Neural crest cell (in vitro differentiated cells): ENCODE results near the gene SLC1A3. TPM values are rescaled to one million over a fixed set of nuclear protein-coding genes. Genes with fewer than 3 reads are reported as not detected.

Source experiments
- DNase-seq: peaks from one replicate; pipeline ENCODE4 v3.0.0; 2021; ENCODE audit warnings: low read depth, mixed read lengths, low spot score
- H3K27ac Mint-ChIP-seq: one replicate; pipeline ENCODE4 v1.8.0; 2021; ENCODE audit warnings: mild to moderate bottlenecking, mixed read lengths; ENCODE audit not compliant: unreplicated experiment
- H3K27me3 Mint-ChIP-seq: 2 replicates; pipeline ENCODE4 v1.8.0; 2021; ENCODE audit warnings: low read depth, mild to moderate bottlenecking, mixed read lengths
- H3K36me3 Mint-ChIP-seq: 2 replicates; pipeline ENCODE4 v1.8.0; 2021; ENCODE audit warnings: low read depth, mild to moderate bottlenecking, mixed read lengths
- H3K4me1 Mint-ChIP-seq: 2 replicates; pipeline ENCODE4 v1.8.0; 2021; ENCODE audit warnings: mixed read lengths
- H3K4me3 Mint-ChIP-seq: one replicate; pipeline ENCODE4 v1.8.0; 2021; ENCODE audit warnings: mild to moderate bottlenecking, mixed read lengths
- H3K9me3 Mint-ChIP-seq: 2 replicates; pipeline ENCODE4 v1.8.0; 2021; ENCODE audit warnings: mixed read lengths
- total RNA-seq: library from RNA; stranded (reverse); gene quantifications from 2 replicates; pipeline ENCODE4 v1.2.1, GENCODE V29; 2021
- TF ChIP-seq, protein P1 (sequence below): fragments of 200-600 bp; sonication (generic); conservative IDR thresholded peaks from 2 replicates; pipeline ENCODE4 v1.5.0; 2021; ENCODE audit warnings: antibody characterized with exemption, mild to moderate bottlenecking

Gene SLC1A3
- total RNA-seq, 1 donor from 2014 or later = 26.5 TPM

DNA sequence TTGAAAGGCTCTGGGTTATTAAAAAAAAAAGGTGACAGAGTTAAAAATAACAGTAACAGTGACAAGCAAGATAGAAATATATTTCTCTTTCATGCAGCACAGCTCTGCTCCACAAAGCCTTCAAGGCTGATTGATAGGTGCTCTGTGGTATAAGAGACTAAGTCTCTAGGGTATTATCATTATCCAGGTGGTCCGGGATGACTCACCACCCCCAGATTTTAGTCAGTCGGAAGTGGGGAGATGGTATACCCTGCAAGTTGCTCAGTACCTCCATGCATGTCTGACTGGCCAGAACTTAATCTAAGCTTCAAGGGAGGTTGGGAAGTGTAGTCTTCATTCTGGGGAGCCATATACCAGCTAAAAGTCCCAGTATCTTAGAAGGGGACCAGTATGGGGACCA, 76.1 kb downstream of the SLC1A3 start:
- no peak for DNase-seq
- H3K4me3 Mint-ChIP-seq = no peak overlapping the region
- H3K9me3 Mint-ChIP-seq = no peaks in the 10 kb centered on the region
- H3K27me3 Mint-ChIP-seq = peaks cover 6% of the 10 kb centered on the region
- TF ChIP-seq, protein P1, sequence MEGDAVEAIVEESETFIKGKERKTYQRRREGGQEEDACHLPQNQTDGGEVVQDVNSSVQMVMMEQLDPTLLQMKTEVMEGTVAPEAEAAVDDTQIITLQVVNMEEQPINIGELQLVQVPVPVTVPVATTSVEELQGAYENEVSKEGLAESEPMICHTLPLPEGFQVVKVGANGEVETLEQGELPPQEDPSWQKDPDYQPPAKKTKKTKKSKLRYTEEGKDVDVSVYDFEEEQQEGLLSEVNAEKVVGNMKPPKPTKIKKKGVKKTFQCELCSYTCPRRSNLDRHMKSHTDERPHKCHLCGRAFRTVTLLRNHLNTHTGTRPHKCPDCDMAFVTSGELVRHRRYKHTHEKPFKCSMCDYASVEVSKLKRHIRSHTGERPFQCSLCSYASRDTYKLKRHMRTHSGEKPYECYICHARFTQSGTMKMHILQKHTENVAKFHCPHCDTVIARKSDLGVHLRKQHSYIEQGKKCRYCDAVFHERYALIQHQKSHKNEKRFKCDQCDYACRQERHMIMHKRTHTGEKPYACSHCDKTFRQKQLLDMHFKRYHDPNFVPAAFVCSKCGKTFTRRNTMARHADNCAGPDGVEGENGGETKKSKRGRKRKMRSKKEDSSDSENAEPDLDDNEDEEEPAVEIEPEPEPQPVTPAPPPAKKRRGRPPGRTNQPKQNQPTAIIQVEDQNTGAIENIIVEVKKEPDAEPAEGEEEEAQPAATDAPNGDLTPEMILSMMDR = no peak
- no peak overlapping the region for H3K27ac Mint-ChIP-seq
- H3K36me3 Mint-ChIP-seq = no peaks in the 10 kb centered on the region
- H3K4me1 Mint-ChIP-seq = peaks cover 12% of the 10 kb centered on the region

DNA sequence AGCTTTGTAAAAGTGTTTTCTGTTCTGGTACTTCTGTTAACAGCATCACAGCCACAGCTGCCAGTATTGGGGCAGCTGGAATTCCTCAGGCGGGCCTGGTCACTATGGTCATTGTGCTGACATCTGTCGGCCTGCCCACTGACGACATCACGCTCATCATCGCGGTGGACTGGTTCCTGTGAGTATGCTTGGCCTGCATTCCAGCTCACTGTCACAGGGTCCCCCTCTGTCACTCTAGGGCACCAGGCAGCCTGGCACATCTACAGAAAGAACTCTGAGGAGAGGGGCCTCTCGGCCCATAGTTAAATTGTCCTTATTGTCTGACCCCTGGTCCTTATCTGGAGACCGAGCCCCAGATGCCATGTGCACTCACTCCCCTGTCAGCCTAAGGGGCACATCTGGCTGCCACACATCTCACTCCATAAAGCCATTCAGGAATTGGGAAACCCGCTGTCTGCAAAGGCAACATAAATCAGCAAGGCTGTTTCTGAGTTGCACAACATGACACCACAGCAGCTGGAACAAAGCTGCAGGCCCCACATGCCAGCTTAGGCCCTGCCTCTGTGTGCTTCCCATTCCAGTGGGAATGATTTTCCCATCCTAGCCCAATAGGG, 77.5 kb downstream of the SLC1A3 start:
- Mint-ChIP-seq H3K27ac (no peak overlapping the region), H3K4me1 (no peaks in the 10 kb centered on the region), H3K36me3 (no peaks in the 10 kb centered on the region), H3K9me3 (no peaks in the 10 kb centered on the region), H3K4me3 (no peak overlapping the region), H3K27me3 (peaks cover 11% of the 10 kb centered on the region)
- TF ChIP-seq, protein P1 = no peak
- no peak for DNase-seq

DNA sequence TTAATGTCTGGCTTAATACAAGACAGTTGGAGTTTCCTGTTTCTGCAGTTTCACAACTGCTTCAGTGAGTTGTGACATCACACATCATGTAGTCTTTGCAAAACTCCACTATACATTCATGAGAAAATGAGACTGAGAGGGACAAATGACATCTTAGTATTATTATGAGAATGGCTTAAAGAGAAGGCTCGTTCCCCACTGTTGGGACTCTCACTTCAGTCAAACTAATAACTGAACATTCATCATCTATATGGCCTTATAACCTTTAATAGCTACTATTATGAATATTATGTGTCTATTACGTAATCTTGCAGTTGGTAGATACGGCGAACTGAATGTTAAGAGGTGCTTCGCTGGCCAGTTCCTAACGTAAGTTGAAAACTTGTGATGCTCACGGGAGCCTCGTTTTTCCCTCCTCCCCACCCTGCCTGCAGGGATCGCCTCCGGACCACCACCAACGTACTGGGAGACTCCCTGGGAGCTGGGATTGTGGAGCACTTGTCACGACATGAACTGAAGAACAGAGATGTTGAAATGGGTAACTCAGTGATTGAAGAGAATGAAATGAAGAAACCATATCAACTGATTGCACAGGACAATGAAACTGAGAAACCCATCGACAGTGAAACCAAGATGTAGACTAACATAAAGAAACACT, 79.4 kb downstream of the SLC1A3 start:
- Mint-ChIP-seq H3K36me3 (no peaks in the 10 kb centered on the region), H3K4me3 (no peak overlapping the region), H3K4me1 (peaks cover 12% of the 10 kb centered on the region), H3K27ac (no peak overlapping the region), H3K27me3 (peaks cover 21% of the 10 kb centered on the region), H3K9me3 (no peaks in the 10 kb centered on the region)
- TF ChIP-seq, protein P1 = no peak
- DNase-seq = no peak

- peaks cover 21% of the 10 kb centered on the region for H3K4me1 Mint-ChIP-seq
- H3K4me3 Mint-ChIP-seq = no peak overlapping the region
- H3K9me3 Mint-ChIP-seq = no peaks in the 10 kb centered on the region
- H3K27me3 Mint-ChIP-seq = peaks cover 29% of the 10 kb centered on the region
- no peaks in the 10 kb centered on the region for H3K36me3 Mint-ChIP-seq
- H3K27ac Mint-ChIP-seq = no peak overlapping the region
- DNase-seq = no peak
- TF ChIP-seq, protein P1 = no peak
Measured at GRCh38 chr5:36686881-36687280, 80.5 kb downstream of the SLC1A3 start.

- no peak overlapping the region for H3K27ac Mint-ChIP-seq
Measured at GRCh38 chr5:36688722-36689121, 82.3 kb downstream of the SLC1A3 start.

More at GRCh38 chr5:36688722-36689121, 82.3 kb downstream of the SLC1A3 start:
- peak overlapping the region; percentile 78 for H3K4me3 Mint-ChIP-seq
- peaks cover 43% of the 10 kb centered on the region for H3K27me3 Mint-ChIP-seq
- H3K4me1 Mint-ChIP-seq = peaks cover 30% of the 10 kb centered on the region
- no peaks in the 10 kb centered on the region for H3K36me3 Mint-ChIP-seq
- H3K9me3 Mint-ChIP-seq = no peaks in the 10 kb centered on the region
- no peak for DNase-seq
- TF ChIP-seq, protein P1 = peak; percentile 52
